Prostate gland (tissue), 2 donors: ENCODE results near the gene COL4A2.

Experiments
- POLR2A ChIP-seq: fragments of 450-650 bp; IDR thresholded peaks from one replicate; pipeline ENCODE4 v1.6.1; 2016; ENCODE audit warnings: antibody characterized with exemption, mild to moderate bottlenecking
- TF ChIP-seq, protein P1 (sequence below), 4 experiments: fragments of 200-600 bp in 2 of 4; fragments of 450-650 bp in 2 of 4; sonication (generic) in 2 of 4; IDR thresholded peaks; 1 replicate in 3 of 4; 2 replicates in 1 of 4; pipeline ENCODE4 v1.5.1; 2016 to 2019; ENCODE audit warnings: antibody characterized with exemption in 4 of 4, mild to moderate bottlenecking in 2 of 4, moderate library complexity in 2 of 4

DNA sequence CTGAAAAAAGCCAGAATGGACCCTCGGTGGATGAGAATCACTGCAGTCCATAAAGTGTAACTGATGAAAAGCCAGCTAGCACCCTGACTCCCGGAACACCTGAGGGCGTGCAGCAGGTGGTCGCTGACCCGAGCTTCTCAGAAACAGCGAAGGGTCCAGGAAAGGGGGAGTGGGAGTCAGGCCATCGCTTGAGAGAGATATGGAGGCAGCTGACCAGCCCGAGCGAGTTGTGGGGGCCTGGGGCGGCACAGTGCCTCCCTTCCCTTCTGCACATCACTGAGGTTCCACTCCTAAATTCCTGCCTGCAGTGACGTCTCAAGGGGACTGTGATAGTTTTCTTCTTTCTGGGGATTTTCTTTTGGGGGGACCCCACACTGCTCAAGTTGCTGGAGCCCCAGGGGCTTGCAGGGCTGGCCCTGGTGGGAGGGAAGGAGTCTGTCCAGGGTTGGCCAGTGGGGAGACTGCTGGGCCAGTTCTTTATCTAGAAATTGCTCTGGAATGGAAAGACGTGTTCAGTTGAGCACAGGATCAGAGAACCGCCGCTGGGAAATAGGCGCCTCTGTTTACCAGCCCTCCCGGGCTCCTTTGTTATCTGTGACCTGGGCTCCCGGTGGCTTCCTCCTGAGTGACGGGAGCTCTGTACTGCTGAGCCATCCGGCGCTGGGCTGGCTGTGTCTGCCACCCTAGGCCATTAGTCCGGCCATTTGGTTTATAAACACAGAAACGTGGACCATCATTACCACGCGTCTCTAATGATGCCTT lies 183.1 kb downstream of the COL4A2 start:
- no peak for TF ChIP-seq POLR2A
- TF ChIP-seq, protein P1, sequence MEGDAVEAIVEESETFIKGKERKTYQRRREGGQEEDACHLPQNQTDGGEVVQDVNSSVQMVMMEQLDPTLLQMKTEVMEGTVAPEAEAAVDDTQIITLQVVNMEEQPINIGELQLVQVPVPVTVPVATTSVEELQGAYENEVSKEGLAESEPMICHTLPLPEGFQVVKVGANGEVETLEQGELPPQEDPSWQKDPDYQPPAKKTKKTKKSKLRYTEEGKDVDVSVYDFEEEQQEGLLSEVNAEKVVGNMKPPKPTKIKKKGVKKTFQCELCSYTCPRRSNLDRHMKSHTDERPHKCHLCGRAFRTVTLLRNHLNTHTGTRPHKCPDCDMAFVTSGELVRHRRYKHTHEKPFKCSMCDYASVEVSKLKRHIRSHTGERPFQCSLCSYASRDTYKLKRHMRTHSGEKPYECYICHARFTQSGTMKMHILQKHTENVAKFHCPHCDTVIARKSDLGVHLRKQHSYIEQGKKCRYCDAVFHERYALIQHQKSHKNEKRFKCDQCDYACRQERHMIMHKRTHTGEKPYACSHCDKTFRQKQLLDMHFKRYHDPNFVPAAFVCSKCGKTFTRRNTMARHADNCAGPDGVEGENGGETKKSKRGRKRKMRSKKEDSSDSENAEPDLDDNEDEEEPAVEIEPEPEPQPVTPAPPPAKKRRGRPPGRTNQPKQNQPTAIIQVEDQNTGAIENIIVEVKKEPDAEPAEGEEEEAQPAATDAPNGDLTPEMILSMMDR (IDR thresholded peaks at IDR 0.05): no peak
